Measurements from ENCODE around the gene JAKMIP1. TPM values are rescaled to one million over a fixed set of nuclear protein-coding genes. Genes with fewer than 3 reads are reported as not detected.

The JAKMIP1 gene
- total RNA-seq, 4 donors from 2014 or later = 0.26 to 0.48 TPM; not detected in 2

DNA sequence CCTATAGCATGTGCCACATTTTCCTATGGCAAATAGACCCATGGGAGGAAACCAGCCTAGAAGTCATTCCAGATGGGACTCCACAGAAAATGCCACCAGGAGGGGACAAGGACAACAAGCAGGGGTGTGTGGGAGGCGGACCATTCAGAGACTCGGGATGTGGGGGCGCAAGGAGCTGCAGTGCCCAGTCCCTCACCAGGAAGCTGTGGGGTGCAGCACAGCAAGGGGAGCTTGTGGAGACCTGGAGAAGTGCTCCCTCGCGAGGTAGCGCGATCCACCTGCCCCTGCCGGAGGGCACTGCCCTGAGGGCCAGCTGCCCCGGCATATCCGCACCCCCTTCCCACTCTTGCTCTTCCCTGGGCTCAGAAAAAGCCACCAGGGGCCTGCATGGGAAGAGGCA lies 136.7 kb downstream of the JAKMIP1 start:
- no peak for DNase-seq
- no peaks in the 10 kb centered on the region for H3K36me3 ChIP-seq
- intact Hi-C loops (cut with DNase I; ENCODE audit: low total_unique reads) = no loop called here

DNA sequence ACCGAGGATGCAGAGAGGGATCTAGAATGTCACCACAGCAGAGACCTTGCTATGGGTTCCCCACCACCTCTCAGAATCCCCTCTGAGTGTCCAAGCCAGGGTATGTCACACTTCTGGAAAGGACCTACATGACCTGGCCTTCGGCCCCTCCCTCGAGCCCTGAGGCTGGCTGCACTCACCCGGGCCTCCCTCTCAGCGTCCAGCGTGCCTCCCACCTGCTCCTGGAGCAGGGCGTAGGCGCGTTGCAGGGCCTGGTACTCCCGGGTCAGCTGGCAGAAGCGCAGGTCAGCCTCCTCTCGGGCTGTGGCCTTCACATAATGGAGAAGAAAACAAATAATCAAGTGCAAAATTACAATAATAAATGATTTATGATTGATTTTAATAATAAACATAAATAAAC lies 138.2 kb downstream of the JAKMIP1 start:
- Histone ChIP-seq H3K36me3 (no peaks in the 10 kb centered on the region), H3K27me3 (no peaks in the 10 kb centered on the region), H3K4me1 (no peaks in the 10 kb centered on the region), H3K9me3 (peaks cover 0 to 18% of the 10 kb centered on the region in 2 donors), H3K4me3 (no peak overlapping the region), H3K27ac (no peak overlapping the region)
- TF ChIP-seq POLR2A (IDR thresholded peaks at IDR 0.05) = no peak
- TF ChIP-seq, protein P1, sequence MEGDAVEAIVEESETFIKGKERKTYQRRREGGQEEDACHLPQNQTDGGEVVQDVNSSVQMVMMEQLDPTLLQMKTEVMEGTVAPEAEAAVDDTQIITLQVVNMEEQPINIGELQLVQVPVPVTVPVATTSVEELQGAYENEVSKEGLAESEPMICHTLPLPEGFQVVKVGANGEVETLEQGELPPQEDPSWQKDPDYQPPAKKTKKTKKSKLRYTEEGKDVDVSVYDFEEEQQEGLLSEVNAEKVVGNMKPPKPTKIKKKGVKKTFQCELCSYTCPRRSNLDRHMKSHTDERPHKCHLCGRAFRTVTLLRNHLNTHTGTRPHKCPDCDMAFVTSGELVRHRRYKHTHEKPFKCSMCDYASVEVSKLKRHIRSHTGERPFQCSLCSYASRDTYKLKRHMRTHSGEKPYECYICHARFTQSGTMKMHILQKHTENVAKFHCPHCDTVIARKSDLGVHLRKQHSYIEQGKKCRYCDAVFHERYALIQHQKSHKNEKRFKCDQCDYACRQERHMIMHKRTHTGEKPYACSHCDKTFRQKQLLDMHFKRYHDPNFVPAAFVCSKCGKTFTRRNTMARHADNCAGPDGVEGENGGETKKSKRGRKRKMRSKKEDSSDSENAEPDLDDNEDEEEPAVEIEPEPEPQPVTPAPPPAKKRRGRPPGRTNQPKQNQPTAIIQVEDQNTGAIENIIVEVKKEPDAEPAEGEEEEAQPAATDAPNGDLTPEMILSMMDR (IDR thresholded peaks at IDR 0.05) = no peak
- no peak for DNase-seq
- intact Hi-C loops (cut with DNase I; ENCODE audit: low total_unique reads) = no loop called here

More for the DNA sequence above, 136.7 kb downstream of the JAKMIP1 start:
- Histone ChIP-seq H3K4me1 (no peaks in the 10 kb centered on the region), H3K4me3 (no peak overlapping the region), H3K27me3 (no peaks in the 10 kb centered on the region), H3K27ac (no peak overlapping the region), H3K9me3 (peaks cover 0 to 10% of the 10 kb centered on the region in 2 donors)
- TF ChIP-seq POLR2A (IDR thresholded peaks at IDR 0.05) = no peak
- TF ChIP-seq, protein P1 (IDR thresholded peaks at IDR 0.05) = no peak

DNA sequence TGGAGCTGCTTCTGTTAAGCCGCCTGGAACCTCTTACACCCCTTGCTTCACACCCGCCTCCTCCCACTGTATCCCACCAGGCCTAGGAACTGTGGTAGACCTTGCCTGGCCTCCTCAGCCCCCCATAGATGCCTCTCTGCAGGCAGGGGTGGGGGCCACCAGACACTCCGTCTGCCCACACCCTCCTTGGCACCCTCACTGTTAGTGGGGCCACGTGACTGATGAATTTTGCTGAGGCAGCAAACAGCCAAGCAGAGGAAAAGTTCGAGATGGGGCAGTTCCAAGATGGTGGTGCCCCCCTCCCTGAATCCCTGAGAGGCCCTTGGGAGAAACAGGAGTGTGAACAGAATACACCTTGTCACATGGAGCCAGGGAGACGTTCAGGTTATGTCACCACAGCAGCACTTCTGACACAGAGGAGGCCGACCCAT lies 141.0 kb downstream of the JAKMIP1 start:
- Histone ChIP-seq H3K27ac (no peak overlapping the region), H3K4me3 (no peak overlapping the region), H3K27me3 (no peaks in the 10 kb centered on the region), H3K9me3 (peaks cover 0 to 18% of the 10 kb centered on the region in 2 donors), H3K36me3 (no peaks in the 10 kb centered on the region), H3K4me1 (no peaks in the 10 kb centered on the region)
- no peak for TF ChIP-seq POLR2A (IDR thresholded peaks at IDR 0.05)
- TF ChIP-seq, protein P1 (IDR thresholded peaks at IDR 0.05) = no peak
- intact Hi-C loops (cut with DNase I; ENCODE audit: low total_unique reads) = no loop called here
- no peak for DNase-seq

DNA sequence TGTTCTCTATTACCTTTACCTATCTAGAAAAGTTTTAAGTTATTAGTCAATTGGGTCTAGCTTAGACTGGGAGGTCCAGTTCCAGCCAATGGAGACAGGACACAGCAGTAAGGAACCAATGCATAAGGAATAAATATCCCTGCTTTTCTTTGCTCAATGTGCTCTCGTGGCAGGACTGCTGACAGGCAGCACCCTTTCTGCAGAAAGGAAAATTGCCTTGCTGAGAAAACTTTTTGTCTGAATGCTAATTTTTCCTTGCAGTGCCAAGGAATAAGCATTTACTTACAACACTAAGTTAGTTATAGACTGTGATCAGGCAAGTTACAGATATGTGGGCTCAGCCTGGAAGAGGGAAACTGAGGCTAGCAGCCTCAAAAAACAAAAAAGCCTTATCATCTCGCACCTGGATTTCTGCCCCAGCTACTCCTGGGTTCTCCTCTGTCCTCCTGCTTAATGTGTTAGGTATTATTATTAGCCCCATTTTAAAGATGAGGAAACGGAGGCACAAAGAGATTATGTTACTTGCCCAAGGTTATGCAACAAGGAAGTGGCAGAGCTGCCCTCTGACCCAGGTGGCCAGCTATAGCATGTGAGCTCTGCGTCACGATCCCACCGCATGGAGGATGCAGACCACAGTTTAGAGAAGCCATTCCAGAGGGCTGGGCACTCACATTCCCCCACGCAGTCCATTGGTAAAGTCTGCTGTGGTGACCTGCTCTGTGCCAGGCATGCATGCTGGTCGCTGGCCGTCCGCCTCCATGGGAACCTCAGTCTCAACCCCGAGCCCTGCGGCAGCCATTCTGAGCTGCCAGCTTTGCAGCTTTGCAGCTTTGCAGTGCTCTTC lies 141.6 kb downstream of the JAKMIP1 start:
- no peaks in the 10 kb centered on the region for H3K4me1 ChIP-seq
- H3K9me3 ChIP-seq = peaks cover 0 to 18% of the 10 kb centered on the region in 2 donors

More for the DNA sequence above, 141.6 kb downstream of the JAKMIP1 start:
- H3K4me3 ChIP-seq = no peak overlapping the region
- no peak overlapping the region for H3K27ac ChIP-seq
- TF ChIP-seq, protein P1 (IDR thresholded peaks at IDR 0.05) = no peak
- TF ChIP-seq POLR2A (IDR thresholded peaks at IDR 0.05) = no peak
- no peak for DNase-seq
- intact Hi-C loops (cut with DNase I; ENCODE audit: low total_unique reads) = no loop called here
- no peaks in the 10 kb centered on the region for H3K27me3 ChIP-seq
- H3K36me3 ChIP-seq = no peaks in the 10 kb centered on the region
